DMS 273 treated with DMSO at 0.1 percent for 48 hours (cell line): ENCODE results near the gene SYTL3.
A peak's percentile ranks its signal among the peaks of the same experiment; 100 is the strongest.

Source experiments
- DNase-seq: peaks from one replicate; lab custom pipeline; 2025; lab: John Stamatoyannopoulos, UW

SYTL3 gene

GRCh38 chr6:158796353-158796752 lies 146.5 kb downstream of the SYTL3 start:
- DNase-seq = no peak

- DNase-seq = no peak
These were observed 147.8 kb downstream of the SYTL3 start for GRCh38 chr6:158797331-158798310.

GRCh38 chr6:158798311-158798710 lies 148.5 kb downstream of the SYTL3 start:
- no peak for DNase-seq

GRCh38 chr6:158799051-158799792 lies 149.4 kb downstream of the SYTL3 start:
- peak; percentile 97 for DNase-seq

GRCh38 chr6:158801655-158802294 lies 151.9 kb downstream of the SYTL3 start:
- DNase-seq = no peak

GRCh38 chr6:158803733-158804143 lies 153.9 kb downstream of the SYTL3 start:
- DNase-seq = no peak

- DNase-seq = no peak
These were observed 154.4 kb downstream of the SYTL3 start for GRCh38 chr6:158804207-158804606.

- DNase-seq = no peak
These were observed 156.0 kb downstream of the SYTL3 start for GRCh38 chr6:158805698-158806377.

- no peak for DNase-seq
These were observed 157.9 kb downstream of the SYTL3 start for GRCh38 chr6:158807515-158808441.

GRCh38 chr6:158808442-158808833 lies 158.6 kb downstream of the SYTL3 start:
- DNase-seq = no peak

GRCh38 chr6:158808941-158809678 lies 159.3 kb downstream of the SYTL3 start:
- no peak for DNase-seq

- no peak for DNase-seq
These were observed 160.6 kb downstream of the SYTL3 start for GRCh38 chr6:158810155-158811095.

GRCh38 chr6:158812611-158813010 lies 162.8 kb downstream of the SYTL3 start:
- DNase-seq = no peak

- DNase-seq = no peak
These were observed 163.2 kb downstream of the SYTL3 start for GRCh38 chr6:158813032-158813431.
